Sigmoid colon (tissue), 7 donors: ENCODE results near the gene MORN1. TPM values are rescaled to one million over a fixed set of nuclear protein-coding genes. Genes with fewer than 3 reads are reported as not detected.

Experiments
- DNase-seq: peaks from one replicate; pipeline ENCODE4 v3.0.0-alpha.2; 2019
- H3K27ac ChIP-seq, 4 donors: fragments of 200-600 bp; sonication (generic); one replicate each; pipeline ENCODE4 v1.5.1; 2016 to 2019; ENCODE audit warnings: mild to moderate bottlenecking in 1 of 4
- H3K27me3 ChIP-seq, 3 donors: fragments of 200-600 bp; sonication (generic); one replicate each; pipeline ENCODE4 v1.5.1; 2019; ENCODE audit warnings: mild to moderate bottlenecking in 1 of 3
- H3K36me3 ChIP-seq, 4 donors: fragments of 200-600 bp; sonication (generic); one replicate each; pipeline ENCODE4 v1.5.1; 2016 to 2019
- H3K4me1 ChIP-seq, 4 donors: fragments of 200-600 bp; sonication (generic); one replicate each; pipeline ENCODE4 v1.5.1; 2017 to 2019
- H3K4me3 ChIP-seq, 4 donors: fragments of 200-600 bp; sonication (generic); one replicate each; pipeline ENCODE4 v1.5.1; 2017 to 2019; ENCODE audit warnings: mild to moderate bottlenecking in 2 of 4, moderate library complexity in 1 of 4
- H3K9me3 ChIP-seq, 4 donors: fragments of 200-600 bp in 3 of 4; sonication (generic) in 3 of 4; one replicate each; pipeline versions ENCODE4 v1.5.1 to v1.6.1; 2013 to 2019
- CTCF ChIP-seq, 4 experiments: fragments of 450-650 bp in 3 of 4; fragments of 200-600 bp in 1 of 4; IDR thresholded peaks; one replicate each; pipeline ENCODE4 v1.5.1; 2016 to 2019; ENCODE audit warnings: antibody characterized with exemption in 4 of 4, mild to moderate bottlenecking in 3 of 4, moderate library complexity in 2 of 4
- EP300 ChIP-seq, 4 donors: sonication (generic); formaldehyde crosslinking; IDR thresholded peaks; one replicate each; pipeline ENCODE4 v1.6.1; 2017; ENCODE audit warnings: antibody characterized with exemption in 4 of 4
- POLR2A ChIP-seq, 2 donors: fragments of 450-650 bp; IDR thresholded peaks; one replicate each; pipeline ENCODE4 v1.6.1; 2016; ENCODE audit warnings: antibody characterized with exemption in 2 of 2, mild to moderate bottlenecking in 2 of 2, moderate library complexity in 2 of 2
- POLR2AphosphoS5 ChIP-seq, 4 donors: sonication (generic); formaldehyde crosslinking; IDR thresholded peaks; one replicate each; pipeline ENCODE4 v1.6.1; 2017; ENCODE audit warnings: antibody characterized with exemption in 4 of 4
- WGBS, 2 donors: extraction: QIAGEN DNeasy Blood & Tissue Kit; methylation state at CpG; one replicate each; pipeline ENCODE4 v1.1.7; 2013; 5-methylcytosine and 5-hydroxymethylcytosine counted together
- intact Hi-C: fragments of 100-400 bp; cut with DNase I; formaldehyde crosslinking; loops from one replicate; pipeline ENCODE4 v1.15.1; 2023
- polyA plus RNA-seq, 3 donors: library from polyadenylated mRNA; stranded (reverse); fragments of 200-250 nt; gene quantifications; one replicate each; pipeline ENCODE4 v1.2.3, GENCODE V29; 2013
- total RNA-seq, 4 donors: library from RNA; depleted of rRNA; stranded (reverse); fragments of >200 nt; gene quantifications; one replicate each; pipeline ENCODE4 v1.1.0, GENCODE V29; 2016
- donor health status: healthy with polysubstance abuse.
- donor health status: Bipolar disorder and iron deficiency.
- donor health status: healthy.

MORN1 gene
- total and polyA plus RNA-seq, 7 donors = 2.4 to 9.1 (median 6.4) TPM

- WGBS, 2 donors = 83 to 84% methylated on average over 24 of the region's 24 CpGs
Observed at GRCh38 chr1:2274231-2274928, 117.0 kb downstream of the MORN1 start.

GRCh38 chr1:2273401-2274090, 117.8 kb downstream of the MORN1 start:
- no peaks in the 10 kb centered on the region for H3K36me3 ChIP-seq
- intact Hi-C loops = loop anchor here (5.0 kb wide), 1 partner anchor 36 kb away; no protein-coding TSS in a partner anchor
- no peaks in the 10 kb centered on the region for H3K9me3 ChIP-seq
- H3K27ac ChIP-seq = peak overlapping the region; percentile 71 to 81 (median 75)
- no peak for DNase-seq
- WGBS, 2 donors = 87 to 90% methylated on average over 29 of the region's 29 CpGs
- peaks cover 0 to 100% (median 99%) of the 10 kb centered on the region in 4 donors for H3K4me1 ChIP-seq
- peak overlapping the region in 1 of 4 donors; percentile 7 for H3K4me3 ChIP-seq
- H3K27me3 ChIP-seq = no peaks in the 10 kb centered on the region
- TF ChIP-seq POLR2A (IDR thresholded peaks at IDR 0.05) (no peak), POLR2AphosphoS5 (IDR thresholded peaks at IDR 0.05) (no peak), EP300 (IDR thresholded peaks at IDR 0.05) (no peak), CTCF (IDR thresholded peaks at IDR 0.05) (no peak)

More at GRCh38 chr1:2274231-2274928, 117.0 kb downstream of the MORN1 start:
- Histone ChIP-seq H3K27me3 (no peaks in the 10 kb centered on the region), H3K4me1 (peaks cover 0 to 100% (median 100%) of the 10 kb centered on the region in 4 donors), H3K9me3 (no peaks in the 10 kb centered on the region), H3K36me3 (no peaks in the 10 kb centered on the region), H3K27ac (peak overlapping the region; percentile 71 to 81 (median 75)), H3K4me3 (peak overlapping the region in 2 of 4 donors; percentile 7 to 10)
- intact Hi-C loops = loop anchor here (5.0 kb wide), 1 partner anchor 37 kb away; no protein-coding TSS in a partner anchor
- DNase-seq = no peak
- TF ChIP-seq CTCF (IDR thresholded peaks at IDR 0.05) (no peak), POLR2A (IDR thresholded peaks at IDR 0.05) (no peak), EP300 (IDR thresholded peaks at IDR 0.05) (no peak), POLR2AphosphoS5 (IDR thresholded peaks at IDR 0.05) (no peak)

- TF ChIP-seq EP300 (IDR thresholded peaks at IDR 0.05) (no peak), POLR2AphosphoS5 (IDR thresholded peaks at IDR 0.05) (no peak), POLR2A (IDR thresholded peaks at IDR 0.05) (no peak)
- intact Hi-C loops = loop anchor here (5.0 kb wide), 1 partner anchor 36 kb away; no protein-coding TSS in a partner anchor
- Histone ChIP-seq H3K27me3 (no peaks in the 10 kb centered on the region), H3K36me3 (no peaks in the 10 kb centered on the region), H3K4me1 (peaks cover 0 to 100% (median 99%) of the 10 kb centered on the region in 4 donors), H3K27ac (peak overlapping the region; percentile 71 to 81 (median 75)), H3K4me3 (no peak overlapping the region), H3K9me3 (no peaks in the 10 kb centered on the region)
- DNase-seq = no peak
- 55 to 74% methylated on average over 28 of the region's 28 CpGs for WGBS, 2 donors
Observed at GRCh38 chr1:2272686-2273400, 118.5 kb downstream of the MORN1 start.

GRCh38 chr1:2271841-2272655, 119.3 kb downstream of the MORN1 start:
- intact Hi-C loops = loop anchor here (5.0 kb wide), 1 partner anchor 35 kb away; no protein-coding TSS in a partner anchor
- Histone ChIP-seq H3K27me3 (no peaks in the 10 kb centered on the region), H3K36me3 (no peaks in the 10 kb centered on the region), H3K27ac (peak overlapping the region; percentile 39 to 81 (median 75)), H3K4me3 (no peak overlapping the region), H3K9me3 (no peaks in the 10 kb centered on the region), H3K4me1 (peaks cover 0 to 100% (median 99%) of the 10 kb centered on the region in 4 donors)
- no peak for TF ChIP-seq EP300 (IDR thresholded peaks at IDR 0.05)
- DNase-seq = no peak
- WGBS, 2 donors = 48 to 64% methylated on average over 23 of the region's 23 CpGs

Other genes starting within 250 kb of the MORN1 start
- 10 to 100 TPM; 33.8 to 49.5 (median 39.6) TPM for gene FAAP20, start 196.8 kb downstream of the MORN1 start, total RNA-seq
- 10 to 100 TPM; 28.4 to 58.0 (median 56.5) TPM for gene FAAP20, start 196.8 kb downstream of the MORN1 start, polyA plus RNA-seq
- 10 to 100 TPM; 18.9 to 50.4 (median 26.9) TPM for gene SKI, start 163.2 kb downstream of the MORN1 start, total RNA-seq
- 10 to 100 TPM in 1 of 3 donors, 1 to 10 TPM in 2; 5.8 to 20.0 (median 6.6) TPM for gene SKI, start 163.2 kb downstream of the MORN1 start, polyA plus RNA-seq
- 10 to 100 TPM; 49.0 to 56.2 (median 50.7) TPM for gene RER1, start 287 bp upstream of the MORN1 start, total RNA-seq
- 100 to 1,000 TPM in 1 of 3 donors, 10 to 100 TPM in 2; 40.8 to 113 (median 52.2) TPM for gene RER1, start 287 bp upstream of the MORN1 start, polyA plus RNA-seq
- gene PEX10, start 21.0 kb upstream of the MORN1 start, total RNA-seq = 10 to 100 TPM; 12.8 to 17.0 (median 15.0) TPM
- gene PEX10, start 21.0 kb upstream of the MORN1 start, polyA plus RNA-seq = 10 to 100 TPM in 2 of 3 donors, 1 to 10 TPM in 1; 9.9 to 21.9 (median 12.6) TPM
- 1 to 10 TPM in 2 of 4 donors, under 1 TPM in 1, not detected in 1; 0.54 to 1.7 (median 1.1) TPM for gene PLCH2, start 84.7 kb upstream of the MORN1 start, total RNA-seq
- 1 to 10 TPM in 1 of 3 donors, under 1 TPM in 1, not detected in 1; 0.60 to 3.8 TPM for gene PLCH2, start 84.7 kb upstream of the MORN1 start, polyA plus RNA-seq
- gene PANK4, start 135.0 kb upstream of the MORN1 start, total RNA-seq = 10 to 100 TPM; 23.6 to 37.7 (median 27.9) TPM
- gene PANK4, start 135.0 kb upstream of the MORN1 start, polyA plus RNA-seq = 10 to 100 TPM; 11.4 to 25.4 (median 13.4) TPM
- under 1 TPM in 1 of 4 donors, not detected in 3; 0.36 TPM for gene HES5, start 138.7 kb upstream of the MORN1 start, total RNA-seq
- 1 to 10 TPM in 1 of 3 donors, under 1 TPM in 1, not detected in 1; 0.61 to 1.2 TPM for gene HES5, start 138.7 kb upstream of the MORN1 start, polyA plus RNA-seq
- 10 to 100 TPM; 37.5 to 73.4 (median 60.4) TPM for gene TNFRSF14, start 164.8 kb upstream of the MORN1 start, total RNA-seq
- gene TNFRSF14, start 164.8 kb upstream of the MORN1 start, polyA plus RNA-seq = 100 to 1,000 TPM in 1 of 3 donors, 10 to 100 TPM in 2; 53.5 to 185 (median 64.7) TPM
- gene PRXL2B, start 195.2 kb upstream of the MORN1 start, total RNA-seq = 10 to 100 TPM in 3 of 4 donors, 1 to 10 TPM in 1; 8.6 to 18.2 (median 15.3) TPM
- 10 to 100 TPM; 28.2 to 53.2 (median 42.1) TPM for gene PRXL2B, start 195.2 kb upstream of the MORN1 start, polyA plus RNA-seq
- 1 to 10 TPM in 2 of 4 donors, under 1 TPM in 1, not detected in 1; 0.66 to 3.4 (median 2.9) TPM for gene MMEL1, start 241.5 kb upstream of the MORN1 start, total RNA-seq
- gene MMEL1, start 241.5 kb upstream of the MORN1 start, polyA plus RNA-seq = 10 to 100 TPM in 2 of 3 donors, 1 to 10 TPM in 1; 5.0 to 37.2 (median 14.8) TPM